IPS DF 6.9 (cell line): ENCODE measurements around the gene DYNLT1.
A peak's percentile ranks its signal among the peaks of the same experiment; 100 is the strongest.
"Not testable (repeated sequence)": the region's sequence is repeated elsewhere in the genome, so short reads cannot be mapped to it uniquely, and the experiment has no call there.

ENCODE experiments used
- DNase-seq: peaks from one replicate; pipeline ENCODE4 v3.0.0-alpha.2; 2013; ENCODE audit warnings: low read depth, low spot score
- H3K27ac ChIP-seq: one replicate; pipeline ENCODE4 v1.5.1; 2013; ENCODE audit warnings: low read length, control low read depth
- H3K27me3 ChIP-seq: 2 replicates; pipeline ENCODE4 v1.6.1; 2013; ENCODE audit warnings: mild to moderate bottlenecking, low read length; ENCODE audit not compliant: control insufficient read depth, insufficient read depth
- H3K36me3 ChIP-seq: 2 replicates; pipeline ENCODE4 v1.6.1; 2013; ENCODE audit warnings: low read length; ENCODE audit not compliant: control insufficient read depth, insufficient read depth
- H3K4me1 ChIP-seq: 2 replicates; pipeline ENCODE4 v1.6.1; 2013; ENCODE audit warnings: low read length; ENCODE audit not compliant: control insufficient read depth, insufficient read depth
- H3K4me3 ChIP-seq: 2 replicates; pipeline ENCODE4 v1.5.1; 2013; ENCODE audit warnings: mild to moderate bottlenecking, low read length
- H3K9me3 ChIP-seq: 2 replicates; pipeline ENCODE4 v1.6.1; 2013; ENCODE audit warnings: low read length, inconsistent platforms; ENCODE audit not compliant: control insufficient read depth, insufficient read depth
- WGBS: extraction: QIAGEN DNeasy Blood & Tissue Kit; methylation state at CpG from one replicate; pipeline ENCODE4 v1.1.7; 2013; ENCODE audit warnings: mixed read lengths, missing lambda C conversion rate; ENCODE audit not compliant: insufficient read length, insufficient coverage; 5-methylcytosine and 5-hydroxymethylcytosine counted together

The DYNLT1 gene

DNA sequence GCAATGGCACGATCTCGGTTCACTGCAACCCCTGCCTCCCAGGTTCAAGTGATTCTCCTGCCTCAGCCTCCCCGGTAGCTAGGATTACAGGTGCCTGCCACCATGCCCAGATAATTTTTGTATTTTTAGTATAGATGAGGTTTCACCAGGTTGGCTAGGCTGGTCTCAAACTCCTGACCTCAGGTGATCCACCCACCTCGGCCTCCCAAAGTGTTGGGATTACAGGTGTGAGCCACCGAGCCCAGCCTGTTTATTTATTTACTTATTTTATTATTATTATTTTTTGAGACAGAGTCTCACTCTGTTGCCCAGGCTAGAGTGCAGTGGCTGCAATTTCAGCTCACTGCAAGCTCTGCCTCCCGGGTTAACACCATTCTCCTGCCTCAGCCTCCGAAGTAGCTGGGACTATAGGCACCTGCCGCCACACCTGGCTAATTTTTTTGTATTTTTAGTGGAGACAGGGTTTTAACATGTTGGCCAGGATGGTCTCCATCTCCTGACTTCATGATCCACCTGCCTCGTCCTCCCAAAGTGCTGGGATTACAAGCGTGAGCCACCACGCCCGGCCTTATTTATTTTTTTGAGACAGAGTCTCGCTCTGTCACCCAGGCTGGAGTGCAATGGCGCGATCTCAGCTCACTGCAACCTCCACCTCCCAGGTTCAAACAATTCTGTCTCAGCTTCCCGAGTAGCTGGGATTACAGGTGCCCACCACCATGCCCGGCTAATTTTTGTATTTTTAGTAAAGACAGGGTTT is 7.6 kb upstream of the DYNLT1 start:
- no CpG with 5 or more reads among the region's 17 CpGs for WGBS
- not testable (repeated sequence) for H3K27me3 ChIP-seq, H3K27ac ChIP-seq, H3K9me3 ChIP-seq, H3K4me3 ChIP-seq, H3K4me1 ChIP-seq, DNase-seq, H3K36me3 ChIP-seq

DNA sequence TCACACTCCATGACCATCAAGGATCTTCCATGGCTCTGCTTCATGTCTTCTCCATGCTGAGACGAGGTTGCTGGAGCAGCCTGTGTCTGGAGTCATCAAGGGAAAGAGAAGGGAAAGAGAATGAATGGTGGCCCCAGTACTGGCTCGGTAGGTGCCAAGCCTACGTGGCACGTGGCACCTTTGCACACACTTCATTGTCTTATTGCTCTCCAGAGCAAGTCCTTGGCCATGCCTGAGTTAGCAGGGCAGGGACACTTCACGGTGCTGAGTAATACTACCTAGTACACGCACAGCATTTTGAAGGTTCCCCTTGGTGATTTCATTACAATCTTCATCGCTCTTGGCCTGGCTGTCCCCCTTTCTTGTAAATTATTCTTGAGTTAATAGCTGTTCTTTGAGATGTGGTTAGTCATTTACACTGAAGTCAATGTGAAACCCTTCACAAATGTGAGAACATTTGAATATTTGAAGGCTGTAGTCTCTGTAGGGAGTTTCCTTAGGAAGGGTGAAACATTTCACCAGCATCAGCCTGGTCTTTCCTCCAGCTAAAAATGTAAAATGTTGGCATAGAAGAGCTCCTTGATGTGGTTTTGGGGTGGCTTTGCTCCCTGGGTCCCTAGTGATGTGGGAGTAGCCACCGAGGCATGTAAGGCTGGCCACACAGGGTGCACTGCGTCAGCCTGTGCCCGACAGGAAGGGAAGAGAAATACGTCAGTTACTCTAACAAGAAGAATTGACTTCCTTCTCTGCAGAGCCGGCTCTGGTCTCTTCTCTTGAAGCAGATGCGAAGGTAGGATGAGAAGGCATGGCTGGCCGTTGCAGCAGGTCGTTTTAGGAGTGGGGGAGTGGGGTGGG is 5.0 kb upstream of the DYNLT1 start, which contains the start of gene SYTL3:
Gene SYTL3, plus strand, starts transcription at position 766 of the 855 bp plus-strand sequence. CDS start 13,215 bp downstream, outside the sequence.
- no peak within 1 kb of the TSS for H3K4me3 ChIP-seq
- no peaks in the 10 kb centered on the region for H3K4me1 ChIP-seq
- no peaks in the 10 kb centered on the region for H3K36me3 ChIP-seq
- no peak for DNase-seq
- WGBS = no CpG with 5 or more reads among the region's 15 CpGs
- H3K9me3 ChIP-seq = no peaks in the 10 kb centered on the region
- H3K27me3 ChIP-seq = no peaks in the 10 kb centered on the region
- H3K27ac ChIP-seq = no peak within 1 kb of the TSS

DNA sequence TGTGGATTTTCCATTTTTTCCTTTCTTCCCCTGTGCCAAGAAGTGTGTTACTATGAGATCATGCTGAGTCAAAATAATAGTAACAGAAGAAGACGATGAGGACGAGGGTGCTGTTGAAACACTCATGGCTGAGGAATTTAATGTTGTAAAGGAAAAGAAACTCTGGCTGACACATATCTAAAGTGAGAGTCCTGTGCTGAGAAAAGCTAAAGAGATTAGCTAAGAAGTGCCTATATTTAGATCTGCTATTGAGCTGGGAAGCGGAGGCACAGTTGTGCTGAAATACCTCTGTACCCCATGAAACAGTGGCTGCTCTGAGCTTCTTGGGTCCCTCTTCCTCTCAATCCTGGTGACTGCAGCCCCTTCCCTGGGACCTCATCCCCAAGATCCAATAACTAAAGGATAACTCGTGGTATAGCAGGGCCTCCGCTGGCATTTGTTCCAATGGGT is 4.2 kb upstream of the DYNLT1 start:
- no peaks in the 10 kb centered on the region for H3K9me3 ChIP-seq
- H3K36me3 ChIP-seq = no peaks in the 10 kb centered on the region
- H3K4me1 ChIP-seq = no peaks in the 10 kb centered on the region
- no CpG with 5 or more reads among the region's 5 CpGs for WGBS
- H3K4me3 ChIP-seq = no peak overlapping the region
- no peak for DNase-seq
- H3K27me3 ChIP-seq = no peaks in the 10 kb centered on the region
- no peak overlapping the region for H3K27ac ChIP-seq

DNA sequence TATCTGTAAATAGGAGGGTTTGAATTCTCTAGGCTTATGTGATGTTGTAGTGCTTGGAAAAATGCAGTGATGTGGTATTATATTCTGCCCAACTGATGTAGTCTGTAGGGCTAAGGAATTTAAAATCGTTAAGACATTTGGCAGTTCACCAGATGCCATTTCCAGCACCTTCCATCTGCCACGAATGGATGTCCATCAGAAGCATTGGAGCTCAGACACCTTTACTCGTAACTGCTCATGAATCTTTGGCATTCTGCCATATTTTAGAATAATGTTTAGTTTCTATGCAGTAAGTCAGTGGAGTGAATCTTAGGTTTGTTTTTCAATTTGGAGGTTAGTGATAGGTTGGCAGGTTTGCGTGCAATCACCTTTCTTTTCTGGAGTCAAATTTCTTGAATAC is 3.0 kb upstream of the DYNLT1 start:
- H3K9me3 ChIP-seq = no peaks in the 10 kb centered on the region
- no peak overlapping the region for H3K4me3 ChIP-seq
- DNase-seq = no peak
- no peaks in the 10 kb centered on the region for H3K27me3 ChIP-seq
- no peaks in the 10 kb centered on the region for H3K36me3 ChIP-seq
- H3K27ac ChIP-seq = no peak overlapping the region
- no peaks in the 10 kb centered on the region for H3K4me1 ChIP-seq
- no CpG with 5 or more reads among the region's 4 CpGs for WGBS

DNA sequence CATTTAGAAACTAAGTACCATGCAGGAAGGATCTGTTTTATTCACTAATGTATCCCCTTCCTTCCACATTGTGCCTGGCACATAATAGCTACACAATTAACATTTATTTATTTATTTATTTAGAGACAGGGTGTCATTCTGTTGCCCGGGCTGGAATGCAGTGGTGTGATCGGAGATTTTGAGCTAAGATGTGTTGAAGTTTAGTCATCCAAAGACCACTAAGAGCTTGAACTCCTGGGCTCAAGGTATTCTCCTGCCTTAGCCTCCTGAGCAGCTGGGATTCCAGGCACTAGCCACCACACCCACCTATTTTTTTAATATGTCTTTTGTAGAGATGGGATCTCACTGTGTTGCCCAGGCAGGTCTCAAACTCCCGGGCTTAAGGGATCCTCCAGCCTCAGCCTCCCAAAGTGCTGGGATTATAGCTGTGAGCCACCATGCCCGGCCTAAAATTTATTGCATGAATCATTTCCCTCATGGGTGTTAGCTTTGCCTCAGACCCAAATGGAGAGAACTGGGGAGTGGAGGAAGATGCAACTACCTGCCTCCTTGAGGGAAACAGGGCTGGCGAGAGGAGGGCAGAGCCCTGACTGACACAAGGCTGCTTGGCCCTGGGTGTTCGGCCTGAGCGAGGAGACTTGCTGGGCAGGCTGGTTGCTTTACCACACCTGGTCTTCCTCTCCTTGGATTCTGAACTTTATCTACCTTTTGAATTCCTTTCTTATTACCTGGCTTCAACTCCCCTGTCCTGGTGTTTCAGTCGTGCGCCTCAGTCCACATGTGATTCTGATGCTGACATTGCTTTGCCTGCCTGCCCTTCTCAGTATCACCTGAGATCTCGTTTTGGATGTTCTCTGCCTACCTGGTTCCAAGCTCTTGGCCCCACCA is 1.7 kb upstream of the DYNLT1 start:
- no peak for DNase-seq
- H3K36me3 ChIP-seq = no peaks in the 10 kb centered on the region
- no peaks in the 10 kb centered on the region for H3K27me3 ChIP-seq
- H3K9me3 ChIP-seq = no peaks in the 10 kb centered on the region
- no peak overlapping the region for H3K4me3 ChIP-seq
- H3K4me1 ChIP-seq = no peaks in the 10 kb centered on the region
- no CpG with 5 or more reads among the region's 10 CpGs for WGBS
- no peak overlapping the region for H3K27ac ChIP-seq

DNA sequence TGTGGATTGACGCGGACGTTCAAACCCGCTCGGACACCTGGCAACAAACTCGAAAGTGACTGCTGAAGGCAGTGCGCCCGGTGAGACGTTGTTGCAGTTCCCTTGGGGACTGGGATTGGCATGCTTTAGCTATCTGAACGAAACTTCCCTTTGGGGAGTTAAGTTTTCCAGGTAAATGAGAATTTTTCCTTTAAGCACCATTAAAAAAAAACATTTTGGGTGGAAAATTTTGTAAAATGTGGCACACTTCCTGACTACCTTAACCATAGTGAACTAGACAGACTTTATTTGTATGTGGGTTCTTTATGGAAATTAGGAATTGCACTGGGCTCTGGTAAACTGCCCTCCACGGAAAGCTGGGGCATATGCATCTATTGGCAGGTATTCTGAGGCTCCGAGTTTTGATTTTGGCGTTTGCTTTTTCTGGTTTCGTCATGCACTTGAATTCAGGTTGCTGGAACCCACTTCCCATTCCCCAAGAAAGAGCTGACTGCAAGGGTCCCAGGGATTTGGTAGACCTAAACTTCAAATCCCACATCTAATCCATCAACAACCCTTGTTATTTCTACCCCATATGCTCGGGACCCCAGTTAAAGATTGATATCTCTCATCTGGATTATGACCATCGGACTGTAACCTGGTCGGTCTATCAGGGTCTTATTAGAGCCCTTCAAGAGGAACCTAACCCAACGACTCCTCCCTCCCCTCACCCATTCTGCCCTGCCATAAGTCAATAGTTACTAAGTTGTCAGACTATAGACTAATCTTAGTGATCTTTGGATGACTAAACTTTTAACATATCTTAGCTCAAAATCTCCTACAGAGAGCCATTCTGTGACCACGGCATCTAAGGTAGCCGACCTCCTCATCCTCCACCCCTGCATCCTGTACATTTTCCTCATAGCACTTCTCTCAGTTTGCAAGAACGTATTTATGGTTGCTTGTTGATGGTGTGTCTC is 800 bp upstream of the DYNLT1 start:
- no peak for DNase-seq
- no peaks in the 10 kb centered on the region for H3K27me3 ChIP-seq
- WGBS = no CpG with 5 or more reads among the region's 21 CpGs
- no peaks in the 10 kb centered on the region for H3K36me3 ChIP-seq
- H3K4me1 ChIP-seq = no peaks in the 10 kb centered on the region
- H3K4me3 ChIP-seq = peak overlapping the region; percentile 86; the same call in 1 of the 2 replicates
- H3K27ac ChIP-seq = no peak overlapping the region
- H3K9me3 ChIP-seq = no peaks in the 10 kb centered on the region

DNA sequence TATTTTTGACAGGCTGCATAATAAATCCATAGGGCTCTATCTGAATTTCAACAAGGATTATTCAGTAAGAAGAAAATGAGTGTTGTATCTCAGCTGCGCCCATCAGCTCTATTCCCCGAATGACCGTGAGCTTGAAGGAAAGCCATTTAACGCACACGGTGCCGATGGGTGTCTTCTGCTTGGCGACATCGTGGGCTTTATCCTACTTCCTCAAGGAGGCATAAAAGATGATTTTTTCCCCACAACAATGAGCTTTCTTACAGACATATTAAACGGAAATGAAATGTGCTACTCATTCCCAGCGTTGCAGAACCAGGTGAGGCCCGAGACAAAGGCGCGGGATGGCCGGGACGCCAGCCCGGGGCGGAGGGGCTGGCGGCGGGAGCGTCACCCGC is 710 bp downstream of the DYNLT1 start:
- Histone ChIP-seq H3K27me3 (no peaks in the 10 kb centered on the region), H3K36me3 (no peaks in the 10 kb centered on the region), H3K4me1 (no peaks in the 10 kb centered on the region), H3K4me3 (peak overlapping the region; percentile 86), H3K27ac (no peak overlapping the region), H3K9me3 (no peaks in the 10 kb centered on the region)
- WGBS = no CpG with 5 or more reads among the region's 21 CpGs
- no peak for DNase-seq

DNA sequence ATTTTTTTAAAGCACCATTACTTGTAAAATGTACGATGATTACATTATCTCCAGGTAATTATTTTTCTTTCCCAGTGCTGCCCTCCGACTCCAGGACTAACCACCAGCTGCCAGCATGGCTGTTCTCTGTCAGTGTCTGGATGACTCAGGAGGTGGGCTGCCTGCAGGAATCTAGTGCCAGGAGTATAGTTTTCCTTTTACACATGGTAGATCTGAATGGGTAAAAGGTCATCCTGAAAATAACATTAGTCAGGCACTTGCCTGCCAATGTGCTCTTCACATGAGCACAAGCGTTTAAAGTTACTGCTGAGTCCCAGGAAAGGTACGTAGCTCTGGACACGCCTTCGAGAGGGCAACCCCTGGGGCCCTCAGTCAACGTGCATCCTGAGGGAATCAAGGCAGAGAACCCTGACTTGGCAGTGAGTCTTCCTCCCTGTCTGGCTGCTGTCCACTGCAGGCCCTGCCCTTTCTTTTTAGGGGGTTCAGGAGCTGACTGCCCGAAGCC is 2.4 kb downstream of the DYNLT1 start:
- Histone ChIP-seq H3K36me3 (no peaks in the 10 kb centered on the region; the same call in 1 of the 2 replicates), H3K4me1 (no peaks in the 10 kb centered on the region), H3K9me3 (no peaks in the 10 kb centered on the region), H3K27me3 (no peaks in the 10 kb centered on the region), H3K27ac (no peak overlapping the region), H3K4me3 (no peak overlapping the region)
- WGBS = no CpG with 5 or more reads among the region's 8 CpGs
- no peak for DNase-seq

DNA sequence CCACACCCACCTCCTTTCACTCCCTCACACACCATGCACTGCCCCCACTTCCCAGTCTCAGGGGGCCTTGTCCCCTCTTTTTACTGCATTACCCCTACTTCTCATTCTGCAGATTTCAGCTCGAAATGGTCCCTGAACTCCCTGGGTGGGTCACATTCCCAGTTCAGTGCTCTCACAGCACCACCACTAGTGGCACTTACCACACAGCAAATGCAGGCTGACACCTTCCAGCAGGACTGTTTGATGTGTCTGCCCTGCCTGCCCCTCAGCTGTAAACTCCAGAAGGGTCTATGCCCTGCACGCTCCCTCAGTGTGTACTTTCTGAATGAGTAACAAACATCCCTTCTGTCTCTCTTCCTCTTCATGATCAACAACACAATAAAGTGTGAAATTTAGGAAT is 4.0 kb downstream of the DYNLT1 start:
- Histone ChIP-seq H3K9me3 (no peaks in the 10 kb centered on the region), H3K4me1 (no peaks in the 10 kb centered on the region), H3K27ac (no peak overlapping the region), H3K36me3 (peaks cover 4% of the 10 kb centered on the region; the same call in 1 of the 2 replicates), H3K4me3 (no peak overlapping the region), H3K27me3 (no peaks in the 10 kb centered on the region)
- WGBS = no CpG with 5 or more reads among the region's 2 CpGs
- DNase-seq = no peak
